HCT116 (cell line): ENCODE data around the gene GLRX3.

Source experiments
- CTCF ChIP-seq, 3 experiments: fragments of 200-600 bp in 1 of 3; sonication (generic) in 1 of 3; IDR thresholded peaks in 2 of 3; conservative IDR thresholded peaks in 1 of 3; 2 replicates each; pipeline ENCODE4 v1.5.1; 2012 to 2017; ENCODE audit warnings: low read depth in 2 of 3, low read length in 2 of 3, antibody characterized with exemption in 1 of 3, borderline replicate concordance in 1 of 3, control low read depth in 1 of 3, mild to moderate bottlenecking in 1 of 3, mixed read lengths in 1 of 3, mixed run types in 1 of 3, moderate library complexity in 1 of 3; ENCODE audit not compliant: insufficient read depth in 1 of 3
- EGR1 ChIP-seq: IDR thresholded peaks from 2 replicates; pipeline ENCODE4 v1.6.1; 2012; ENCODE audit warnings: low read depth
- EZH2 ChIP-seq: fragments of 200-600 bp; sonication (generic); IDR thresholded peaks from 2 replicates; pipeline ENCODE4 v1.6.1; 2017; ENCODE audit warnings: antibody characterized with exemption, mixed run types
- EZH2phosphoT487 ChIP-seq: fragments of 200-600 bp; IDR thresholded peaks from 2 replicates; pipeline ENCODE4 v1.6.1; 2018; ENCODE audit warnings: antibody characterized with exemption, borderline replicate concordance
- FOSL1 ChIP-seq: IDR thresholded peaks from 2 replicates; pipeline ENCODE4 v1.6.1; 2012; ENCODE audit warnings: low read depth
- POLR2A ChIP-seq: IDR thresholded peaks from 2 replicates; pipeline ENCODE4 v1.7.0; 2011; ENCODE audit warnings: borderline replicate concordance; ENCODE audit not compliant: insufficient read depth, insufficient read length; ENCODE audit errors: extremely low read depth
- POLR2AphosphoS5 ChIP-seq: IDR thresholded peaks from 2 replicates; pipeline ENCODE4 v1.6.1; 2011; ENCODE audit warnings: mild to moderate bottlenecking, low read depth, low read length, moderate library complexity
- RAD21 ChIP-seq: IDR thresholded peaks from 2 replicates; pipeline ENCODE4 v1.6.1; 2012; ENCODE audit warnings: low read depth, mild to moderate bottlenecking
- SP1 ChIP-seq: IDR thresholded peaks from 2 replicates; pipeline ENCODE4 v1.6.1; 2012; ENCODE audit warnings: low read depth
- SRF ChIP-seq: IDR thresholded peaks from 2 replicates; pipeline ENCODE4 v1.6.1; 2012; ENCODE audit warnings: low read depth
- YY1 ChIP-seq: IDR thresholded peaks from 2 replicates; pipeline ENCODE4 v1.6.1; 2011; ENCODE audit warnings: low read length, low read depth, moderate library complexity, mild to moderate bottlenecking; ENCODE audit not compliant: insufficient replicate concordance; ENCODE audit errors: extremely low read depth
- ZFX ChIP-seq: fragments of 450-650 bp; IDR thresholded peaks from 2 replicates; pipeline ENCODE4 v1.6.1; 2017
- TF ChIP-seq, protein P1 (sequence below): IDR thresholded peaks from 2 replicates; pipeline ENCODE4 v1.6.1; 2012
- TF ChIP-seq, protein P2 (sequence below): IDR thresholded peaks from 2 replicates; pipeline ENCODE4 v1.6.1; 2012

DNA sequence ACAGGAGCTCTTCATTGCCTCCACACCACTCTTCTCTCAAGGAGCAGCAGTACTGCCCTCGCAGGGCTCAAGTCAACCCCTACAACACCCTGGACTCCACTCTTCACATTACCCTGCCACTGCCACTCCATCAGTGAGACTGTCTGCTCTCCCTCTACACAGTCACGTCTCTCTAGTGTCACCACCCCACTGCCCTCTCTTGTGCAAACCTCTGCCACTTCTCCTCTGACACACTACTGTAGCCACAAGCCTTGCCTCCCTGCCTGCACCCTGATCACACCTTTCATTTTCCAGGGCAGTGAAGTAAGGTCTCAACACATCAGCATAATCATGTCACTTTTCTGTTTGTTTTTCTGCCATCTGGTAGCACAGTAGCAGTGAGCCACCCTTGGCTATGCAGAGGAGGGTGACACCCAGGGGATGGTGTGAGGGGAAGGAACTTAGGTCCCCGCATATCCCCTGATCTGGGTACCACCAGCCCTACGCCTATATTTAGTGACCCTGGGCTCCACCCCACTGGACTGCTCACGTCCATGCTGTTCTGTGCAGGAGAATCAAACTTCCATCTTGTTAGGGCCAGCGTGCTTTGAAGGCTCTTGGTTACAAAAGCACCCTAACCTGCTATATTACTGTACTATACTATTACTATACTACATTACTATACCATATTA lies 27.1 kb upstream of the GLRX3 start:
- TF ChIP-seq CTCF (IDR thresholded peaks at IDR 0.05 in 2 of 3, conservative IDR thresholded peaks at IDR 0.05 in 1 of 3; ENCODE audit: borderline replicate concordance in 1 of 3, insufficient read depth in 1 of 3, low read depth in 2 of 3, low read length in 2 of 3) (no peak), EZH2 (no peak), SRF (no peak), SP1 (no peak), ZFX (no peak), RAD21 (no peak), YY1 (no peak), POLR2AphosphoS5 (no peak), POLR2A (no peak), FOSL1 (no peak), EGR1 (no peak), EZH2phosphoT487 (no peak)
- TF ChIP-seq, protein P1, sequence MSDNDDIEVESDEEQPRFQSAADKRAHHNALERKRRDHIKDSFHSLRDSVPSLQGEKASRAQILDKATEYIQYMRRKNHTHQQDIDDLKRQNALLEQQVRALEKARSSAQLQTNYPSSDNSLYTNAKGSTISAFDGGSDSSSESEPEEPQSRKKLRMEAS, result no peak
- TF ChIP-seq, protein P2, sequence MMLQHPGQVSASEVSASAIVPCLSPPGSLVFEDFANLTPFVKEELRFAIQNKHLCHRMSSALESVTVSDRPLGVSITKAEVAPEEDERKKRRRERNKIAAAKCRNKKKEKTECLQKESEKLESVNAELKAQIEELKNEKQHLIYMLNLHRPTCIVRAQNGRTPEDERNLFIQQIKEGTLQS, result no peak
